Activated T-cell treated with anti-CD3 and anti-CD28 coated beads for 1 hour (primary cell): ENCODE results near the gene KLHL15.

Experiments used
- DNase-seq: peaks from one replicate; pipeline ENCODE4 v3.0.0-alpha.2; 2020; ENCODE audit warnings: low read depth

The KLHL15 gene

DNA sequence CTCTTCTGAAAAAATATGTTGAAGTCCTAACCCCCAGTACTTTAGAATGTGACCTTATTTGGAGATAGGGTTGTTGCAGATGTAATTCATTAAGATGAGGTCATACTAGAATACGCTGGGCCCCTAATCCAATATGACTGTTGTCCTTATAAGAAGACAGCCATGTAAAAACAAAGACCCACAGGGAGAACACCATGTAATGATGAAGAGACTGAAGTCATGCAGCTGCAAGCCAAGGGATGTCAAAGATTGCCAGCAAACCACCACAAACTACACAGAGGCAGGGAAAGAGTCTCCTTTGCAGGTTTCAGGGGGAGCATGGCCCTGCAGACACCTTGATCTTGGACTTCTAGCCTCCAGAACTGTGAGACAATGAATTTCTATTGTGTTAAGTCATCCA, 81.8 kb downstream of the KLHL15 start:
- no peak for DNase-seq

GRCh38 chrX:23944234-23944633, 82.8 kb downstream of the KLHL15 start:
- no peak for DNase-seq

DNA sequence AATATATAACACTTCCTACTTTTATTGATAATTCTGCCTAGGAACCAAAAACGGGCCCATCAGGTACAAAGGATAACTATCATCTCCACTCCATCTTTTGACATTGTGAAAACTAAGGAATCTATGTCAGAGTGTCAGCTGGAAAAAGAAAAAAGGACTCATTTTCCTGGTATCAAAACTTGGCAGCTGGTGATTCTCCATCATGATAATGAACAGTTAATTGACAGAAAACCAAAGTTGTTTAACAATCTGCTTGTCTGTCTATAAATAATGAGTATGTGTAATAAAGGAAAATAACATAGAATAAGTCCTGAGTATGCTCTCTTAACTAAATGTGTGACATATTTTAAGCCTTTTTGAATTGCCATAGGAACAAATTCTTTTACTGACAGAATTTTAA, 87.8 kb downstream of the KLHL15 start:
- DNase-seq = no peak

GRCh38 chrX:23938690-23939089, 88.3 kb downstream of the KLHL15 start:
- no peak for DNase-seq

- DNase-seq = no peak
These were observed 89.9 kb downstream of the KLHL15 start for GRCh38 chrX:23937100-23937499.

DNA sequence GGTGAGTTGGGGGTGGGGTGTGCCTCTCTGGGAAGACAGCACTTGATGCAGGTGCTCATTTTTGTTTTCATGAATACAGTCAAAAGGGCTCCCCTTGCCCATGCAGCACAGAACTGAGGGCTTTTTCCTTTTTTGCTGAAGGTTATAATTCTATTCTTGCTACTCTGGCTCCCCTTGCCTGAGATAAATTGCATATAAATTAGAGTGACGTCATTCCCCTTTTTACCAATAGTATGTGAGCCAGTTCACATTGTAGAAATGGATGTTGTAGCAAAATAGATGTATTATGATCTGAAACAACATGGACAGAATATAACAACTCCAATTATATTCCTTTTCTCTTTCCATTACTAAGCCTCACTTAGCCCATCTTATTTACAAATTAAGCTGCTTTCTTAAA, 90.8 kb downstream of the KLHL15 start:
- DNase-seq = no peak

- no peak for DNase-seq
These were observed 91.9 kb downstream of the KLHL15 start for GRCh38 chrX:23935106-23935505.
